GM12865 (cell line): ENCODE data around the gene OR13J1.

Experiments used
- DNase-seq: peaks from one replicate; pipeline ENCODE4 v3.0.0; 2010; ENCODE audit warnings: low read depth
- H3K4me3 ChIP-seq: 2 replicates; pipeline ENCODE4 v1.5.1; 2011; ENCODE audit warnings: mild to moderate bottlenecking, low read depth, low read length, control low read depth
- TF ChIP-seq, protein P1 (sequence below): IDR thresholded peaks from 2 replicates; pipeline ENCODE4 v1.5.1; 2011; ENCODE audit warnings: low read length, control low read depth, low read depth, inconsistent platforms; ENCODE audit not compliant: insufficient read depth; ENCODE audit errors: missing control alignments

The OR13J1 gene

DNA sequence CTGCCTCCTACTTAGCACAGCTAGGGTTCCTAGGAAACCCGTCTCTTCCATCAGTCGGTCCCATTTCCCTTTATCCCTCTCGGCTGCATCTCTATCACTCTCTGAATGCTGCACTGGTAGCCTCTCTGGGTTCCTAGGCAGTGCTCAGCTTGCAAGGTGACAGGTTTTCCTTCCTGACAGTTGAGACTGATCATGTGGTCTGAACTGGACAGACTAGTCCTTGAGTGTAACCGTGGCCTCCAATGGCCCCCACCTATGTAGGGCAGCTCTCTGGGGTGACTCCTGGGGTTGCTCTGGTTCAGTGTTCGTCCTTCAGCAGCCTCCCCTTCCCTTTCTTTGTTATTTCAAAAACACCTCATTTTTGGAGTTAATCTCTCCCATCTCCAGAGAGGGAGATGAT, 37.4 kb downstream of the OR13J1 start:
- H3K4me3 ChIP-seq: no peak overlapping the region
- TF ChIP-seq, protein P1, sequence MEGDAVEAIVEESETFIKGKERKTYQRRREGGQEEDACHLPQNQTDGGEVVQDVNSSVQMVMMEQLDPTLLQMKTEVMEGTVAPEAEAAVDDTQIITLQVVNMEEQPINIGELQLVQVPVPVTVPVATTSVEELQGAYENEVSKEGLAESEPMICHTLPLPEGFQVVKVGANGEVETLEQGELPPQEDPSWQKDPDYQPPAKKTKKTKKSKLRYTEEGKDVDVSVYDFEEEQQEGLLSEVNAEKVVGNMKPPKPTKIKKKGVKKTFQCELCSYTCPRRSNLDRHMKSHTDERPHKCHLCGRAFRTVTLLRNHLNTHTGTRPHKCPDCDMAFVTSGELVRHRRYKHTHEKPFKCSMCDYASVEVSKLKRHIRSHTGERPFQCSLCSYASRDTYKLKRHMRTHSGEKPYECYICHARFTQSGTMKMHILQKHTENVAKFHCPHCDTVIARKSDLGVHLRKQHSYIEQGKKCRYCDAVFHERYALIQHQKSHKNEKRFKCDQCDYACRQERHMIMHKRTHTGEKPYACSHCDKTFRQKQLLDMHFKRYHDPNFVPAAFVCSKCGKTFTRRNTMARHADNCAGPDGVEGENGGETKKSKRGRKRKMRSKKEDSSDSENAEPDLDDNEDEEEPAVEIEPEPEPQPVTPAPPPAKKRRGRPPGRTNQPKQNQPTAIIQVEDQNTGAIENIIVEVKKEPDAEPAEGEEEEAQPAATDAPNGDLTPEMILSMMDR: no peak
- no peak for DNase-seq

DNA sequence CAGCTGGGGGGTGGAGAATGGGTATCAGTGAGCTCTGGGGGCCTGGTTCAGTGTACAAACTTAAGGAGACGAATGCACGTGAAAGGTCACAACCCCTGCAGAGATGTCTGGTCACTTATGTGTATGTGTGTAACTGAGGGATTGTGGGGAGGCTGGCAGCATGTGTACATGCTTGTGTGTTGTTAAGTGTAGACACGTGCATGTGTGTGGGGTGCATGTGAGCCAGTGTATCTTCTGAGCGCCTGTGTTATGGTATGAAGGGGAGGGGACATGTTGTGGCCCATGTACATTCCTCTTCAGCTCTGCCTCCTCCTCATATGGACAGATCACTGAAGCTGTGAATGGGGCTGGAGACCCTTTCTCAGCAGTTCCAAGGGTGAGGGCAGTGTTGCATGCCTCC, 39.2 kb downstream of the OR13J1 start:
- TF ChIP-seq, protein P1: no peak
- no peak overlapping the region for H3K4me3 ChIP-seq
- DNase-seq: no peak

DNA sequence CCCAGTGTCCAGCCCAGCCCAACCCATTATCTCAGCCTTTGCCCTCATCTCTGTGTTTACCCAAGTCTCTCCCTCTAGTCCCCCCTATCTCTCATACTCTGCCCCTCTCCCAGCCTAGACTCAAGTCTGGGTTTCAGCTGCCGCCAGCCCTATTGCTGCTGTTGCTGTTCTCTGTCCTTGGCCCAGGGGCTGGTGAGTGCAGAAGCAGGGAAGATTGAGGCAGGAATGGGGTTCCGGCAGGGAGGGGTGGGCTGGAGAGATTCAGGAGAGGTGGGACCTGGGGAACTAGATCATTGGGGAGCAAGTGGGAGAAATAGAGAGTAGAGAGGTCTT, 40.5 kb downstream of the OR13J1 start:
- H3K4me3 ChIP-seq: peak overlapping the region; percentile 74
- DNase-seq: no peak
- TF ChIP-seq, protein P1: no peak

DNA sequence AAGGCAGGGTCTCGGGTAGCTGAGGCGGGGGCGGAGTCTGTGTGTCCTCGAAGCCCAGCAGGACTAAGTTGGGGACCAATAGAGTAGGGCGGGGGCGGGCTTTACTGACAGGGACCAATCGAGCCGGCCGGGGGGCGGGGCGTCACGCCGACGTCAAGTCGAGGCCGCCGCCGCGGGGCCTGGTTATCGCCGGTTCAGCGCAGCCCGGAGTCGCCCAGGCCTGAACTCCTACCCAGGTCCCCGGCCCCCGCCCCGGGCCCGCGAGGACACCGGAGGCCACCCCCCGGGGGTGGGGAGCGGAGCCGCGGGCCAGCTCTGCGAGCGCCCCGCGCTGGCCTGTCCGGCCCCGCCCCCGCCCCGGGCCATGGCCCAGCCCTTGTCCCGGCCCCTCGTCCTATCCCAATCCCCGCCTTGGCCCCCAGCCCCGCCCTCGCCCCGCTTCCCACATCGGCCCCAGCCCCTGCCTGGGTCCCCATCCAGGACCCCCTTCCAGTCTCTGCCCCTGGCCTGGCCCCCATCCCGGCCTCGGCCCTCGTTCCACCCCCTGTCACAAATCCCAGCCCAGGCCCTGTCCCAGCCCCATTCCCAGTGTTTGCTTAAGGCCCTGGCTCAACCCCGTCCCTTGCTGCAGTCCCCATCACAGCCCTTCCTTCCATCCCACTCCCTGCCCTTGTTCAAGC, 41.0 kb downstream of the OR13J1 start, which contains the start of gene TMEM8B:
Gene TMEM8B (plus strand): TSS at position 145 of the 680 bp plus-strand sequence. CDS start 220 bp downstream, at position 365.
- TF ChIP-seq, protein P1: no peak
- H3K4me3 ChIP-seq: peak within 1 kb of the TSS; percentile 74
- DNase-seq: peak; percentile 95

DNA sequence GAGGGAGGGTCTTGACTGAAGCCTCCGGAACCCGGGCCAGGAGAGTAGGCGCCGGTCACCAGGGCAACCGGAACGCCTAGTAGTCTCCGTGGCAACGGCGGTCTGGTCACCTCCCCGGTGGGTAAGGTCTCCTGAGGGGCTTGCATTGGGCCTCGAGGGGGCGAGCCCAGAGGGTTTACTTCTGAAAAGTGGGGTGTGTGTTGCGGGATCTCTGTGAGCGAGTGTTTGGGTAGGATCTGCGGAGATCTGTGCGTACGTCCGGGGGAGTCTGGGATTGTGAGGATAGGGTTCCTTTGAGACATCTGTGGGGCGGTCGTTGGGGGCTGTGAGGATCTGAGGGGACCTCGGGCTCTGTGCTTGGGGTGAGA, 41.5 kb downstream of the OR13J1 start, which contains the start of gene FAM221B:
Gene FAM221B (minus strand): TSS at position 17 of the 368 bp plus-strand sequence. CDS start 2,571 bp downstream, outside the sequence.
- TF ChIP-seq, protein P1: no peak
- peak within 1 kb of the TSS; percentile 74 for H3K4me3 ChIP-seq
- no peak for DNase-seq

DNA sequence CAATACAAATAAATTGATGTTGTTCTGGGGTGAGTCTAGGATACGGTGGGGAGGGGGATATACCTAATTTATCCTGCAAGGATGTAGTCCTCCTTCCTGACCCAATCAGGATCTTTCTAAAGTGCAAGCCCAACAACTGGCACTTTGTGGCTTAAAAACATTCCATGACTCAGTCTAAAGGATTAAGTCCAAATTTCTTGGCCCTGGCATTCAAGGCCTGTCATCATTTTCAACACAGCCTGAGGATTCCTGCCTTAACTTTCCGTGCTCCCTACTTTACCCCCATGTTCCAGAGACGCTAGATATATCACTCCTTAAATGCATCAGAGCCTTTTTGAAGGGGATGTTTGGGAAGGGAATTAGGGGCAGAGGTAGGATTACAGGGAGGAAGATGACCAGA, 42.7 kb downstream of the OR13J1 start:
- TF ChIP-seq, protein P1: no peak
- H3K4me3 ChIP-seq: no peak overlapping the region
- DNase-seq: no peak

DNA sequence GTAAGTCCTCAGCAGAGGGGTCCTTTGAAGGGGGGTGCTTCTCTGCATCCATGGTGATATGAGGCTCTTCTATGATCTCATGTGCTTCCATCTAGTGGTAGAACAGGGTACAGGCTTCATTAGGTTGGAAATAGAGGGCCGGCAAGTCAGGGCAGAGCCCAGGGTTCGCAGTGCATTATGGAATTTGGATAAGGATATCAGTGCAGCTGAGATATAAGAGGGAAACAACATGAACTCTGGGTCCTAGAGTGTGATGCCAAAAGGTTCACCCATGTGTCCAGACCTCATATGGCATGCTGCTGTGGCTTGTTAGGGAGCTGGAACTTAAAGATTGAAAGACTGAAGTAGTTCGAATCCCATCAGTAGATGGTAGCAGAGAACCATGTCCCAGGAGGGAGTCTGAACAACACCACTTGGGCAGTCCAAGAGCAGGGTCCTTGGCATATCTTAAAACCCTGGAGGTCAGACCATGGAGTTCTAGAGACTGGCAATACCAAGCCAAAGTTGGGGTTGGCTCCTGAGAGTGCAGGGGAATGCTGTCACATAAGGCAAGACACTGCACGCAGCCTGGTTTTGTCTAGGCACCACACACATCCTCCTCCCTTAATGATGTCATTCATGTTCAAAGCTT, 44.0 kb downstream of the OR13J1 start:
- peak; percentile 78 for DNase-seq
- TF ChIP-seq, protein P1: peak; percentile 84
- no peak overlapping the region for H3K4me3 ChIP-seq
